Nephron (organoid): ENCODE measurements around the gene PTF1A.

ENCODE experiments used
- H3K27ac Mint-ChIP-seq, 3 experiments: 2 replicates each; pipeline ENCODE4 v1.8.0; 2020; ENCODE audit warnings: mixed read lengths in 3 of 3, mild to moderate bottlenecking in 2 of 3, moderate library complexity in 1 of 3
- H3K27me3 Mint-ChIP-seq: 2 replicates; pipeline ENCODE4 v1.8.0; 2021; ENCODE audit warnings: low read depth, mild to moderate bottlenecking, moderate library complexity, mixed read lengths
- H3K36me3 Mint-ChIP-seq: 2 replicates; pipeline ENCODE4 v1.8.0; 2020; ENCODE audit warnings: low read depth, mixed read lengths
- H3K4me1 Mint-ChIP-seq: 2 replicates; pipeline ENCODE4 v1.8.0; 2020; ENCODE audit warnings: mixed read lengths
- H3K4me3 Mint-ChIP-seq, 3 experiments: 2 replicates each; pipeline ENCODE4 v1.8.0; 2020; ENCODE audit warnings: mild to moderate bottlenecking in 3 of 3, mixed read lengths in 3 of 3, moderate library complexity in 2 of 3
- H3K9me3 Mint-ChIP-seq: 2 replicates; pipeline ENCODE4 v1.8.0; 2020; ENCODE audit warnings: mixed read lengths
- TF ChIP-seq, protein P1 (sequence below), 3 experiments: fragments of 200-600 bp; sonication (generic); IDR thresholded peaks; one replicate each; pipeline ENCODE4 v1.5.0; 2021; ENCODE audit warnings: antibody characterized with exemption in 3 of 3; ENCODE audit not compliant: unreplicated experiment in 3 of 3

The PTF1A gene

DNA sequence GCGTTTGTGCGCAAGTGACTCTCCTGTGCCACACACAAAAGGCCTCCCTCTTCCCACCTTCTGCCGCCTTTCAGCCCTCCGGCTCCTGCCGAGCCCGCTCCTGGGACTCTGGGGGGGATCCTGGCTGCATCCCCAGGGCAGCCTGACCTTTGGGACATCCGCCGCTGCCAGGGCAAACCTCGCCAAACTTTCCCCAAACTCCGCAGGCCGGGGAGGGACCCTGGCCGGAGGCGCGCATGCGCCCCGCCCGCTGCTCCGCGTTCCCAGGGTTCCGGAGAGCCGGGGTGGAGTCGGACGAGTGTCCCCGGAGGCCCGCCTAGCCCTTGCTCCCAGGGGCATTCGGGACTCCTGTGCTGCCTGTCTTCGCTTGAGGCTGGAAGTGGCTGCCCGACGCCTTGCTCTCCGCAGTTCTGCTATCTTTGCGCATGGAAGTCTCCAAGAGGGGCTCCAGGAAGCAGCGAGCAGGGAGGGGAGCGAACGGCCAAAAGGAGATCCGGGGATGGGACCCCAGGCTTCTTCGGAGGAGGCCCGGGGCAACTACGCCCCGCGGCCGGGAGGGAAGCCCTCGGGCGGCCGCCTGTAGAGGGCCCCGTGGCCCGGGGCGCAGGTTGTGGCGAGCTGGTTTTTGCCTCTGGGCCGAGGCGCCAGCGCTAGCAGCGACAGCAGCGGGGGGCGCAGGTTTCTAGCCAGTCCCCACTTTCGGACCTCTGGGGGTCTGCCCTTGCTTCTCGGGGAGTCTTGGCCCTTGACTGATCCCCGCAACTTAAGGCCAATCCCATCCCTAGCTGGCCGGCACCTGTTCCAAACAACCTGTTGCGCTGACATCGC lies 7.0 kb downstream of the PTF1A start:
- Mint-ChIP-seq H3K9me3 (peaks cover 2% of the 10 kb centered on the region), H3K27ac (no peak overlapping the region), H3K36me3 (no peaks in the 10 kb centered on the region), H3K4me3 (no peak overlapping the region), H3K27me3 (peaks cover 99% of the 10 kb centered on the region), H3K4me1 (peaks cover 6% of the 10 kb centered on the region)
- TF ChIP-seq, protein P1, sequence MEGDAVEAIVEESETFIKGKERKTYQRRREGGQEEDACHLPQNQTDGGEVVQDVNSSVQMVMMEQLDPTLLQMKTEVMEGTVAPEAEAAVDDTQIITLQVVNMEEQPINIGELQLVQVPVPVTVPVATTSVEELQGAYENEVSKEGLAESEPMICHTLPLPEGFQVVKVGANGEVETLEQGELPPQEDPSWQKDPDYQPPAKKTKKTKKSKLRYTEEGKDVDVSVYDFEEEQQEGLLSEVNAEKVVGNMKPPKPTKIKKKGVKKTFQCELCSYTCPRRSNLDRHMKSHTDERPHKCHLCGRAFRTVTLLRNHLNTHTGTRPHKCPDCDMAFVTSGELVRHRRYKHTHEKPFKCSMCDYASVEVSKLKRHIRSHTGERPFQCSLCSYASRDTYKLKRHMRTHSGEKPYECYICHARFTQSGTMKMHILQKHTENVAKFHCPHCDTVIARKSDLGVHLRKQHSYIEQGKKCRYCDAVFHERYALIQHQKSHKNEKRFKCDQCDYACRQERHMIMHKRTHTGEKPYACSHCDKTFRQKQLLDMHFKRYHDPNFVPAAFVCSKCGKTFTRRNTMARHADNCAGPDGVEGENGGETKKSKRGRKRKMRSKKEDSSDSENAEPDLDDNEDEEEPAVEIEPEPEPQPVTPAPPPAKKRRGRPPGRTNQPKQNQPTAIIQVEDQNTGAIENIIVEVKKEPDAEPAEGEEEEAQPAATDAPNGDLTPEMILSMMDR (IDR thresholded peaks at IDR 0.05; ENCODE audit: unreplicated experiment in 3 of 3), result no peak

DNA sequence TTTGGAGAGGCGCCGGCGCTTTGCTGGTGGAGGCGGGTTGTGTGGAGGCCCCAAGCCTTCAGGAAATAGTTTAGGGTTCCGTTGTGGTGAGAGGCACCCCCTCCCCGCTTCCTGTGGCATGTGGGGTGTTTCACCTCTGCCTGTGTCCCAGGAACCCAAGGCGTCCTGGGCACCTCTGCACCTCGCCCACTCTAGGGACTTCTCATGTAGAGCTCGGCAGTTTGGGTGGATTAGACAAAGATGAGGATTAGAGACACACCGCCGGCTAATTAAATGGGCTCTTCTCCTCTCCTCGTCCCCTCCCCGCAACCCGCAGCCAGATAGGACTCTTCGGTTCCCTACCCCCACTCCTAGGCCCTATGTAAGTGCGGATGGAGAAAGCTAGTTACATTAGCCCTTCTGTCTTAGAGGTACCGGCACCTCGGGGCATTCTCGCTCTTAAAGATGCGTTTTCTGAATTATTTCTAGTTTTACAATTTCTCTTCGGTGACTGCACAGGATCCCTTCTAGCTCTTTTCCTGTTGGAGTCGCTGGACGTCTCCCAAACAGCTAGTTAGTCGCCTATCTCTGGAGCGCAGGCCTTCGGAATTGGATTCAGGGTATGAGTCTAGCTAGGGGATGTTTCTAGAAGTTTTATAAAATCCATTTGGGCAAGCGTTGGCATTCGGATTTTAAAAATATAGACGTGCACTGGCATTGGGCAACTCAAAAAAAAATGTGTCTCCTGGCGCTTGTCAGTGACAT lies 7.8 kb downstream of the PTF1A start:
- Mint-ChIP-seq H3K4me3 (no peak overlapping the region), H3K36me3 (no peaks in the 10 kb centered on the region), H3K27ac (no peak overlapping the region), H3K4me1 (peaks cover 6% of the 10 kb centered on the region), H3K9me3 (peaks cover 7% of the 10 kb centered on the region), H3K27me3 (peaks cover 99% of the 10 kb centered on the region)
- TF ChIP-seq, protein P1 (IDR thresholded peaks at IDR 0.05; ENCODE audit: unreplicated experiment in 3 of 3), result no peak

DNA sequence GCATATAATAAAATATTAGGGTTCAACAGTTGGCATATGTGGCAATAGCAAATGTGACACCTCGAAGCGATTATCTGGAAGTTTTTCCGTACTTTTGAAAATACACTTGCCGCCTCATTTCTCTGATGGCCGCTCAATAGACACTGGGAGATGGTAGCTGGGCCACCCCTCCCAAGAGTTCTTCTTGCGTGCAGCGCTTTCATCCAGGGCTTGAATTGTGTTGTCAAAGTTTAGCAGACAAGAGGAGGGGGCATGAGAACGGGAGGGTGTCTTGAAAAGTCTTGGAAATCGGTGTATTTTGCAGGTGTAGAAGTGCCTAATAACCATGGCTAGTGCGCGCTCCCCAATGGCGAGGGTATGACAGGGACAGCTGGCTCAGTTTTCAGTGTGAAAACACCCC lies 8.5 kb downstream of the PTF1A start:
- Mint-ChIP-seq H3K36me3 (no peaks in the 10 kb centered on the region), H3K27me3 (peaks cover 100% of the 10 kb centered on the region), H3K4me3 (no peak overlapping the region), H3K9me3 (peaks cover 7% of the 10 kb centered on the region), H3K4me1 (peaks cover 3% of the 10 kb centered on the region), H3K27ac (no peak overlapping the region)
- TF ChIP-seq, protein P1 (IDR thresholded peaks at IDR 0.05; ENCODE audit: unreplicated experiment in 3 of 3), result no peak

DNA sequence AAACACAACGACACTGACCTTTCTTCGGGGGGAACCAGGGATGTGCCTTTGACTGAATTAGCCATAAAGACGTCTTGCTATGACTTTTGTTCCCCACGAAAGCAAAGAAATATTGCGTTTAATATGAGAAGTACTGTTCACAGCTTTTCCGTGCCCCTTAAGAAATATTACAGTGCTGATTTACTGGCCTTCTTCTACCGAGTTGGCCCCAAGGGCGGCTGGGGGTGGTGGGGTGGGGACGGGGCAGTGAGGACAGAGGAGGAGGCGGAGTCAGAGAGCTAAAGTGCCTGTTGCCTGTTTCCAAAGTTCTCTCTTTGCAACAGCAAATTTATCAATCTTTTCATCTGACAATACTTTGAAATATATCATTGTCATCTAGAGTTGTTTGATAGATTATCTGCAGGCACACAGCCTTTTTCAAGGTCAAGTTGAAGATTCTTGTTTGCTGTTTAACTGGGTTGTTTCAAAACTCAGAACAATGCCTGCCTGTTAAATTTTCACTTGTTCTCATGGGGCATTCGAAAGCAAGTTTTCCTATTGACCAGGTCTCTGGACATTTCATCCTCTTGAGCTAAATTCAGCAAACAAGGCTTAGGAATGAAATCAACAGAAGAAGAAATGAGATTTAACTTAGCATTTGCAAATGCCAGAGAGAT lies 9.0 kb downstream of the PTF1A start:
- H3K27me3 Mint-ChIP-seq, result peaks cover 100% of the 10 kb centered on the region
- TF ChIP-seq, protein P1 (IDR thresholded peaks at IDR 0.05; ENCODE audit: unreplicated experiment in 3 of 3), result no peak
- H3K9me3 Mint-ChIP-seq, result peaks cover 7% of the 10 kb centered on the region
- no peak overlapping the region for H3K27ac Mint-ChIP-seq
- H3K36me3 Mint-ChIP-seq, result no peaks in the 10 kb centered on the region
- no peaks in the 10 kb centered on the region for H3K4me1 Mint-ChIP-seq
- no peak overlapping the region for H3K4me3 Mint-ChIP-seq

DNA sequence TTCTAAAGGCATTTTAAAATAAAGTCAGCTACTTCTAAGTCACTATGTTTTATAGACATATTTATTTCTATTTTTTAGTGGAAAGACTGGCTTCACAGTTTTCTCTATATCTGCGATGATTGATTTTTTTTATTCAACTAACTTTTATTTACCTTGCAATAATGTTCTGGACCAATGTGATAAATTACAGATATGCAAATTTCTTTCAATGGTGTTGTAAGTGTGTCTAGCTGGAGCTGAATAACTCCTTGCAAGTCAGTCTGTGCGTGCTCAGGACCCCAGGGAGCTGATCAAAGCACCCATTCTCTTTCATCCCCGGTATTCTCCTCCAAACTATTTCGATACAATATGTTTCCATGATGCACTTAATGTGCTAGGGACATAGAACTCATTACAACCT lies 9.7 kb downstream of the PTF1A start:
- H3K4me3 Mint-ChIP-seq, result no peak overlapping the region
- no peaks in the 10 kb centered on the region for H3K36me3 Mint-ChIP-seq
- peaks cover 7% of the 10 kb centered on the region for H3K9me3 Mint-ChIP-seq
- H3K27ac Mint-ChIP-seq, result no peak overlapping the region
- peaks cover 100% of the 10 kb centered on the region for H3K27me3 Mint-ChIP-seq
- TF ChIP-seq, protein P1 (IDR thresholded peaks at IDR 0.05; ENCODE audit: unreplicated experiment in 3 of 3), result no peak
- H3K4me1 Mint-ChIP-seq, result no peaks in the 10 kb centered on the region
